A549 (cell line): ENCODE data around the gene HLA-E.

Experiments
- CEBPB ChIP-seq, 2 experiments: fragments of >200 bp in 1 of 2; sonication (Bioruptor Twin) in 1 of 2; formaldehyde crosslinking in 1 of 2; IDR thresholded peaks; 2 replicates each; pipeline ENCODE4 v1.6.1; 2012 to 2016
- MYC ChIP-seq: IDR thresholded peaks from 2 replicates; pipeline ENCODE4 v1.6.1; 2012; ENCODE audit warnings: mild to moderate bottlenecking, inconsistent platforms, low read length, improper control_type of control experiment, borderline replicate concordance
- POLR2A ChIP-seq: IDR thresholded peaks from 2 replicates; pipeline ENCODE4 v1.6.1; 2012; ENCODE audit warnings: mild to moderate bottlenecking, low read length
- SMC3 ChIP-seq: fragments of >200 bp; sonication (Bioruptor Twin); formaldehyde crosslinking; IDR thresholded peaks from 3 replicates; pipeline ENCODE4 v1.6.1; 2018; ENCODE audit warnings: inconsistent platforms
- TF ChIP-seq, protein P1 (sequence below): fragments of >200 bp; sonication (Bioruptor Twin); formaldehyde crosslinking; IDR thresholded peaks from 3 replicates; pipeline ENCODE4 v1.5.1; 2016
- TF ChIP-seq, protein P2 (sequence below): fragments of 200-600 bp; sonication (generic); IDR thresholded peaks from 2 replicates; pipeline ENCODE4 v1.6.1; 2016; ENCODE audit warnings: antibody characterized with exemption, mild to moderate bottlenecking, moderate library complexity

DNA sequence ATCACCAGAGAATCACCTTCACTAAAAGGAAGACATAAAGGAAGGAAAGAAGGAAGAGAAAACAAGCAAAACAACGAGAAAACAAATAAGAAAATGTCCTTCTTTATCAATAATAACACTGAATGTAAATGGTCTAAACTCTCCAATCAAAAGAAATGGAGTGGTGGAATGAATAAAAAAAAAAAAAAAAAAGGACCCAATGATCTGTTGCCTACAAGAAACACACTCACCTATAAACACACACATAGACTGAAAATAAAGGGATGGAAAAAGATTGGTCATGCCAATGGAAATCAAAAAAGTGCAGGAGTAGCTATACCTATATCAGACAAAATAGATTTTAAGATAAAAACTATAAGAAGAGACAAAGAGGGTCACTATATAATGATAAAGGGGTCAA lies 30.2 kb upstream of the HLA-E start:
- TF ChIP-seq, protein P1, sequence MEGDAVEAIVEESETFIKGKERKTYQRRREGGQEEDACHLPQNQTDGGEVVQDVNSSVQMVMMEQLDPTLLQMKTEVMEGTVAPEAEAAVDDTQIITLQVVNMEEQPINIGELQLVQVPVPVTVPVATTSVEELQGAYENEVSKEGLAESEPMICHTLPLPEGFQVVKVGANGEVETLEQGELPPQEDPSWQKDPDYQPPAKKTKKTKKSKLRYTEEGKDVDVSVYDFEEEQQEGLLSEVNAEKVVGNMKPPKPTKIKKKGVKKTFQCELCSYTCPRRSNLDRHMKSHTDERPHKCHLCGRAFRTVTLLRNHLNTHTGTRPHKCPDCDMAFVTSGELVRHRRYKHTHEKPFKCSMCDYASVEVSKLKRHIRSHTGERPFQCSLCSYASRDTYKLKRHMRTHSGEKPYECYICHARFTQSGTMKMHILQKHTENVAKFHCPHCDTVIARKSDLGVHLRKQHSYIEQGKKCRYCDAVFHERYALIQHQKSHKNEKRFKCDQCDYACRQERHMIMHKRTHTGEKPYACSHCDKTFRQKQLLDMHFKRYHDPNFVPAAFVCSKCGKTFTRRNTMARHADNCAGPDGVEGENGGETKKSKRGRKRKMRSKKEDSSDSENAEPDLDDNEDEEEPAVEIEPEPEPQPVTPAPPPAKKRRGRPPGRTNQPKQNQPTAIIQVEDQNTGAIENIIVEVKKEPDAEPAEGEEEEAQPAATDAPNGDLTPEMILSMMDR = no peak
- TF ChIP-seq SMC3 = no peak
- TF ChIP-seq MYC = no peak
- TF ChIP-seq CEBPB (IDR thresholded peaks at IDR 0.05) = no peak
- TF ChIP-seq POLR2A = no peak
- TF ChIP-seq, protein P2, sequence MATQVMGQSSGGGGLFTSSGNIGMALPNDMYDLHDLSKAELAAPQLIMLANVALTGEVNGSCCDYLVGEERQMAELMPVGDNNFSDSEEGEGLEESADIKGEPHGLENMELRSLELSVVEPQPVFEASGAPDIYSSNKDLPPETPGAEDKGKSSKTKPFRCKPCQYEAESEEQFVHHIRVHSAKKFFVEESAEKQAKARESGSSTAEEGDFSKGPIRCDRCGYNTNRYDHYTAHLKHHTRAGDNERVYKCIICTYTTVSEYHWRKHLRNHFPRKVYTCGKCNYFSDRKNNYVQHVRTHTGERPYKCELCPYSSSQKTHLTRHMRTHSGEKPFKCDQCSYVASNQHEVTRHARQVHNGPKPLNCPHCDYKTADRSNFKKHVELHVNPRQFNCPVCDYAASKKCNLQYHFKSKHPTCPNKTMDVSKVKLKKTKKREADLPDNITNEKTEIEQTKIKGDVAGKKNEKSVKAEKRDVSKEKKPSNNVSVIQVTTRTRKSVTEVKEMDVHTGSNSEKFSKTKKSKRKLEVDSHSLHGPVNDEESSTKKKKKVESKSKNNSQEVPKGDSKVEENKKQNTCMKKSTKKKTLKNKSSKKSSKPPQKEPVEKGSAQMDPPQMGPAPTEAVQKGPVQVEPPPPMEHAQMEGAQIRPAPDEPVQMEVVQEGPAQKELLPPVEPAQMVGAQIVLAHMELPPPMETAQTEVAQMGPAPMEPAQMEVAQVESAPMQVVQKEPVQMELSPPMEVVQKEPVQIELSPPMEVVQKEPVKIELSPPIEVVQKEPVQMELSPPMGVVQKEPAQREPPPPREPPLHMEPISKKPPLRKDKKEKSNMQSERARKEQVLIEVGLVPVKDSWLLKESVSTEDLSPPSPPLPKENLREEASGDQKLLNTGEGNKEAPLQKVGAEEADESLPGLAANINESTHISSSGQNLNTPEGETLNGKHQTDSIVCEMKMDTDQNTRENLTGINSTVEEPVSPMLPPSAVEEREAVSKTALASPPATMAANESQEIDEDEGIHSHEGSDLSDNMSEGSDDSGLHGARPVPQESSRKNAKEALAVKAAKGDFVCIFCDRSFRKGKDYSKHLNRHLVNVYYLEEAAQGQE = no peak
